Endometrial microvascular endothelial cells (primary cell): Measurements from ENCODE around the gene SND1. TPM values are rescaled to one million over a fixed set of nuclear protein-coding genes. Genes with fewer than 3 reads are reported as not detected.
"Not testable (repeated sequence)": the region's sequence is repeated elsewhere in the genome, so short reads cannot be mapped to it uniquely, and the experiment has no call there.

ENCODE experiments used
- in situ Hi-C: cut with HindIII; loops from 2 replicates; pipeline ENCODE4 v1.10.0; 2017; ENCODE audit warnings: low sequenced_read_pairs, low pct_unique_long_range_greater_than_20kb; ENCODE audit errors: inconsistent ontology term
- total RNA-seq: library from RNA; depleted of rRNA; stranded (reverse); fragments of >200 nt; gene quantifications from one replicate; pipeline ENCODE4 v1.2.3, GENCODE V29; 2015; ENCODE audit errors: inconsistent ontology term

Gene SND1
- total RNA-seq, 1 donor from 2014 or later: 223 TPM

DNA sequence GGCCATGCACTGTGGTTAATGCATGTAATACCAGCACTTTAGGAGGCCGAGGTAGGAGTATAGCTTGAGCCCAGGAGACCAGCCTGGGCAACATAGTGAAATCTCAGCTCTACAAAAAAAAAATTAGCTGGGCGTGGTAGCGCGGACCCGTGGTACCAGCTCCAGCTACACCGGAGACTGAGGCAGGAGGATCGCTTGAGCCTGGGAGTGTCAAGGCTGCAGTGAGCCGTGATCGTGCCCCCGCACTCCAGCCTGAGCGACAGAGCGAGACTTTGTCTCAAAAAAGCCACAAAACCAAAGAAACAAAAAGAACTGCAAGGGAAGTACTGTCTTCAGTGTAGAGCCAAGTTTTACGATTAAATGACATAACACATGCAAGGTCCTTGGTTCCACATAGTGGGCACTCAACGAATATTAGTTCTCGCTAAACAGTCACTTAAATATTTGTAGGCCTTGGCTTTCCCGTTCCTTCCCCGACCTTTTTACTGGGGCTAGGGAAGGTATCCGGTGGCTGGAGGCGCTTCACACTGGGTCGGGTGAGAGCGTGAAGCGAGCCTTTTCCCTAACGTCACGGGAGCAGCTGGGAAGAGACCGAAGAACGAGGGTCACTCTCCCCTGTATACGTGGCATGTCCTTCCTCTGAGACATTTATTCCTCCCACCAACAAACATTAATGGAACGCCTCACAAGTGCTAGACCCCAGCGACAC is 993 bp upstream of the SND1 start:
- in situ Hi-C loops: no loop called here

GRCh38 chr7:127652333-127653248 is 597 bp downstream of the SND1 start:
- in situ Hi-C loops: no loop called here

- in situ Hi-C loops: no loop called here
Observed at GRCh38 chr7:127653396-127653795, 1.4 kb downstream of the SND1 start.

GRCh38 chr7:127654404-127655394 is 2.7 kb downstream of the SND1 start:
- in situ Hi-C loops: no loop called here

DNA sequence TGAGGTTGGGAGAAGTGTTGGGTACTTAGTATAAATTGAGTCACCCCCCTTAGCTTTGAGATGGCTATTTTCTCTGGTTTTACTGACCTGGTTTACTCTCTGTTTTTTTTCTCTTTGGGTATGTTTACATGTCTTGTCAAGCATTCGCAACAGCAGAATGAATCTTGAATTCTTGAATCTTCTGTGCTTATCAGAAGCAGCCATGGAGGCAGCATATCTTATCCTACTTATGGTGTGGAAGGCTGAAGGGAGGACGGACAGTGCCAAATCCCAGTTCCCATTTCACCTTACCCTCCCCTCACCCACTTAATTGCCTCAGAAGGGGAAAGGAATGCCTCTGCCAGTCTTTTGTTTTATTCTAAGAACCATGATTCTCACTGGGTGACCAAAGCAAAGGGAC is 3.7 kb downstream of the SND1 start:
- in situ Hi-C loops: no loop called here

DNA sequence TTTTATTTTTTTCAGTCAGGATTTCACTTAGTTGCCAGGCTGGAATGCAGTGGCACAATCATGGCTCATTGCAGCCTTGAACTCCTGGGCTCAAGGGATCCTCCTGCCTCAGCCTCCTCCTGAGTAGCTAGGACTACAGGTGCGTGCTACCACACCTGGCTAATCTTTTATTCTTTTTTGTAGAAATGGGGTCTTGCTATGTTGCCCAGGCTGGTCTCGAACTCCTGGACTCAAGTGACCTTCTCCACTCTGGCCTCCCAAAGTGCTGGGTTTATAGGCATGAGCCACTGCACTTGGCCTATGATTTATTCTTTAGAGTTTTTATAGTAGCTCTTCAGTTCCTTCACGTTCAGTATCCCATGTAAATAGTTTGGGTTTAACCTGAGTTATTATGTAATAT is 5.5 kb downstream of the SND1 start:
- in situ Hi-C loops: no loop called here

DNA sequence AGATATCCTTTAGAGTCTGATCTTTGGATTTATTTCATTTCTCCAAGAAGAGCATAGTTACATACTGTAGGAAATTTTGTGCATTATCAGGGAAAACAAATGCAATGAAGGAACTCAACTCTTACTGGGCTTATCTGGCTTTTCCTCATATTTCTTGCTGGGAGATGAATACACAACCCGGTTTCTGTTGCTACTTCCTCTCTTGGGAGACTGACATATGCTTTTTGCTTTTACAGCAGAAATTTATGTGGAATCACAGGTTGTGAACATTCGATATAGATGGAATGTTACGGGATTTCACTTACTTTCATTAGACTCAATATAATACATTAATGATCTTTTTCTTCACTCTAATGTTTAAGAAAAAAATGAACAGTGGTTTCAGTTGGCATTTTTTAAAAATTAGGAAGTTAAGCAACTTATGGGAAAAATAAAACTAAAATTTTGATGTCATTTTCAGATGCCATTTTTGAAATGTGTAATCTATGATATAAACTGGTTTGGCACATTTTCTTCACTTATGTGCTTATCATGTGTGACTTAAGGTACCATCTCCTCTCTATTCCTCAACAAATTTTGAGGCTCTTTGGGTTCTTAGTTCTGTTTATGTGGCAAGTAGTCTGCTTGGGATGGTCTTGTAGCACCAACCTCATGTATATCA is 7.1 kb downstream of the SND1 start:
- in situ Hi-C loops: no loop called here

DNA sequence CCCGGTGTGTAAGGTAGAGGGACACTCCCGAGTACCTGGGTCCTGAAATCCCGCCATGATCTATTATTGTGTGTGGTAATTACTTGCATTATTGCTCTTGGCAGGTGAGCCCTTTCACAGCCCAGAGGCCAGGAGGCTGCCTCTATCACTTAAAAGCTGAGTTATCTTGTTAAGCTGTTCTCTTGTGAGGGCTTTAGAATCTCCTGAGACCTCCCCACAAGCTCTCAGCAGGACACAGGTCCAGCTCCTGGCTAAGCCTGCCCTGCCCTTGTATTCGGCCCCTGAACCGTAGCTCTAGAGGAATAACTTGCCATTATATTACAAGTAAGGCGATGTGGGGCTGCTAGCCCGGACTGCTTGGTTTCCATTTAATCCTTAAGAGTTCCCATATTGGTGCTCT is 13.9 kb downstream of the SND1 start:
- in situ Hi-C loops: no loop called here

GRCh38 chr7:127666602-127667001 is 14.6 kb downstream of the SND1 start:
- in situ Hi-C loops: no loop called here

DNA sequence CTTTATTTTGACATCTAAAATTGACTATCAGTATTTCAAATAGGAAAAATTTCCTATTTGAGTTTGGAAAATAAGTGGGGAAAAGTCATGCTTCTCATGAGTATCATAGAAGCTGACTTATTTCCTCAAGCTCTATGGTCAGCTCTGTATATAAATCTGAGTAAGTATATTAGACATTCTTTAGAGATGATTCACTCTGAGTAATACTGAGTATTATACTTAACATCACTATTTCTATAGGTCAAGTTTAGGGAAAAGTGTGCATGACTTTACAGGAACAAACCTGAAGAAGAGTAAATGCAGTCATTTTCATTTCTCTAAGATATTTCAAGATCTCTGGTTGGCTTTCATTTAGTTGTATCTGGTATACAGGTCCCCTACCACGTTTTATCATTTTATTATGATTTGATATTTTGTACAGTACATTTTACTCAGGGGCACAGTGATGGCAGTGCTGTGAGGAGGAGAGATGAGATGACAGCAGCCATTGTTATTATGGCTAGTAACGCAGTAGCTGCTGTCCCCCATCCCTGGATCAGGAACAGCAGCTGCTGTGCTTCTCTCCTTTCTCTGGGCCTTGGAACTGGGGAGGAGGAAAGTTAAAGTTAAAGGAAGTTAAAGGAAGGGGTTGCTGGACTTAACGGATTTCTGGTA is 15.2 kb downstream of the SND1 start:
- in situ Hi-C loops: no loop called here

DNA sequence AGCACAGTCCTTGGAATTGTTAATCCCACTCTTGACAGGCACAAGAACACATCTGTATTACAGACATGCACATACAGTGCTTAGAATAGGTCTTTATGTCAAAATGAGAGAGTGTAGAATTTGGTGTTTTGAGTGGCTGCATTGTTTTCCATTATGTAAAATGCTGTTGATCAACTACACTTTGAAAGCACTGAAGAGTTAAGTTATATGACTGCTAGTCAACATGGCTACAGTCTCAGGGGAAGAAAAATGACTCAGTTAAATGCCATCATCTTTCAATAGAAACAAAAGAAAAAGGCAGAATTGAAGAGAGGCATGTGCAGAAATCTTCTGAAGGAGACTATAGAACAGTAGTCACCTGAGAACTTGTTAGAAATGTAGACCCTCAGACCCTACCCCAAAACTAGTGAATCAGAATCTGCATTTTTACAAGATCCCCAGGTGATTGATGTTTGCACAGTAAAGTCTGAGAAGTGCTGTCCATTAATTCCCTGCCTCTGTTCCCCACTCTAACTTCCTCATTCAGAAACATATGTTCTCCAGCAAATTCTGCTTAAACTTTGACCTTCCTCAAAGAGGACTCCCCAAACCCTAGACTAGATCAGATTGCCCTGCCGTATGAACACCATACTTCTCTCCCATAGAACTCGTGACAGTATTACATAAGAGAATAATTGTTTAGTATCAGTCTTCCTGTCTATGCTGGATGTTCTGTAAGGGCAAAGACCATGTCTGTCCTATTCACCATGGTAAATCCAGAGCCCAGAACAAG is 16.0 kb downstream of the SND1 start:
- in situ Hi-C loops: no loop called here

DNA sequence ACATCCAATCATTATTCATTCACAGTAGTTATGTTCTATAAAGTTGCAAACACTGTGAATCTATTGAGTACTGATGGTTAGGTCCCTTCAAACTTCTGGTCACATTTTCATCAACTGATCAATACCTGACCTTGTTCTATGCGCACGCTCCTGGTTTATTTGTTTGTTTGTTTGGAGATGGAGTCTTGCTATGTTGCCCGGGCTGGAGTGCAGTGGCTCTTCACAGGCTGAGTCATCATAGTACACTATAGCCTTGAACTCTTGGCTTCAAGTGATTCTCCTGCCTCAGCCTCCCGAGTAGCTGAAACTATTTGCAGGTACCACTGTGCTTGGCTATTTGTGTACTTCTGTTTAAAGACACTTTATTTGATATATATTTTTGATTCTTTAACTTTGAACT is 19.3 kb downstream of the SND1 start:
- in situ Hi-C loops: no loop called here

DNA sequence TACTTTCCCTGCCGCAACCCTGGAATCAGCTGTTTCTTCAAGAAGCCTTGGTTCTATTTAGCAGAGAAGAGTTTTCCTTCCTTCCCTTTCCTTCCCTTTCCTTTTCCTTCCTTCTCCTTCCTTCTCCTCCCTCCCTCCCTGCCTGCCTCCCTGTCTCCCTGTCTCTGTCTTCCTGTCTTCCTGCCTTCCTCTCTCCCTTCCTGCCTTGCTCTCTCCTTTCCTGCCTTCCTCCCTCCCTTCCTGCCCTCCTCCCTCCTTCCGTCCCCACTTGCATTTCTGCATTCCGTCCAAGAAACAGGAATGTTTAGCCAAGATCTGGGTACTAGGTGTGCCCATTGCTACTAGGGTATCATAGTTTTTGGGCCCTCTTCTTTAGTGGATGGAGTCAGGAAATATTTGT is 21.9 kb downstream of the SND1 start:
- in situ Hi-C loops: no loop called here

- in situ Hi-C loops: no loop called here
Observed at GRCh38 chr7:127674361-127674760, 22.4 kb downstream of the SND1 start.

GRCh38 chr7:127674923-127675322 is 22.9 kb downstream of the SND1 start:
- in situ Hi-C loops: not testable (repeated sequence)

DNA sequence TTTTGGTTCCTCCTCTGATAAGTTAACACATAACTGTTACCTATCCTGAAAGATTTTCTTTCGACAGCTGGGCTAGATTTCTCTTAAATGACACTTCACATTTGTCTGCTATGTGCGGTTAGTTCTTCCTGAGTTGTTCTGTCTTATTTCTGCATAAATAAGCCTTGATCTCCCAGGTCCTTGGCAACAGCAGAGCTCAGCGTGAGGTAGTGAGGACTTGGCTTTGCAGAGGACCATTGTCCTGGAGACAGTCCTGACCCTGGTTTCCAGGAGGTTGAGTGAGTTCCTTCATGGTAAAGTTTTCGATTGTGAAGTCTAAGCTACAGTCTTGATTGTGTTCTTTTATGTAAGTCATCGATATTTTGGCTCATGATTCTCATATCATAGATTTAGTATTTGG is 23.7 kb downstream of the SND1 start:
- in situ Hi-C loops: no loop called here

GRCh38 chr7:127677433-127678230 is 25.6 kb downstream of the SND1 start:
- in situ Hi-C loops: no loop called here
